GM21367 (cell line): ENCODE results near the gene STK25.
A peak's percentile ranks its signal among the peaks of the same experiment; 100 is the strongest.

Experiments used
- ATAC-seq: cut with Tn5 transposase; IDR thresholded peaks from one replicate; pipeline ENCODE4 v1.9.1; 2021; ENCODE audit not compliant: unreplicated experiment

Gene STK25

GRCh38 chr2:241508240-241509154 is at the start of gene STK25:
TSS of gene STK25 (minus strand) at chr2:241508584. CDS start at chr2:241508035, 549 bp downstream.
- peak; percentile 89 for ATAC-seq

GRCh38 chr2:241556746-241557145 is 48.4 kb upstream of the STK25 start:
- ATAC-seq, result no peak

GRCh38 chr2:241555711-241556110 is 47.3 kb upstream of the STK25 start:
- no peak for ATAC-seq

GRCh38 chr2:241554610-241555322 is 46.4 kb upstream of the STK25 start:
- no peak for ATAC-seq

GRCh38 chr2:241553981-241554380 is 45.6 kb upstream of the STK25 start:
- ATAC-seq, result no peak

GRCh38 chr2:241553512-241553830 is 45.1 kb upstream of the STK25 start:
- ATAC-seq, result no peak

GRCh38 chr2:241551998-241552737 is 43.8 kb upstream of the STK25 start:
- ATAC-seq, result no peak

GRCh38 chr2:241551599-241551997 is 43.2 kb upstream of the STK25 start:
- ATAC-seq, result no peak

- no peak for ATAC-seq
Observed at GRCh38 chr2:241550616-241551580, 42.5 kb upstream of the STK25 start.

- ATAC-seq, result no peak
Observed at GRCh38 chr2:241548451-241548835, 40.1 kb upstream of the STK25 start.

GRCh38 chr2:241547781-241548450 is 39.5 kb upstream of the STK25 start:
- ATAC-seq, result no peak

GRCh38 chr2:241546771-241547498 is 38.6 kb upstream of the STK25 start:
- no peak for ATAC-seq

GRCh38 chr2:241545523-241546473 is 37.4 kb upstream of the STK25 start:
- no peak for ATAC-seq

- ATAC-seq, result no peak
Observed at GRCh38 chr2:241545106-241545505, 36.7 kb upstream of the STK25 start.

- no peak for ATAC-seq
Observed at GRCh38 chr2:241542278-241542605, 33.9 kb upstream of the STK25 start.

- no peak for ATAC-seq
Observed at GRCh38 chr2:241541564-241542277, 33.3 kb upstream of the STK25 start.

- no peak for ATAC-seq
Observed at GRCh38 chr2:241540771-241541561, 32.6 kb upstream of the STK25 start.
